H1 (cell line): ENCODE measurements around the gene DUSP2. TPM values are rescaled to one million over a fixed set of nuclear protein-coding genes. Genes with fewer than 3 reads are reported as not detected.

ENCODE experiments used
- CTCF ChIA-PET: fragments of 300-600 bp; sonication (Branson Sonifier 250); formaldehyde crosslinking; loops from one replicate; lab custom pipeline; 2021; ENCODE audit not compliant: partially characterized antibody; lab: Charles Lee
- POLR2A ChIA-PET: fragments of 300-600 bp; sonication (Branson Sonifier 250); formaldehyde crosslinking; loops from one replicate; lab custom pipeline; 2021; ENCODE audit warnings: inconsistent platforms; ENCODE audit not compliant: partially characterized antibody; lab: Charles Lee
- DNase-seq, 2 experiments: peaks; one replicate each; pipeline versions ENCODE4 v3.0.0 to v3.0.0-alpha.2; 2010 to 2022; ENCODE audit warnings: low spot score in 2 of 2, low read depth in 1 of 2, mixed read lengths in 1 of 2
- FAIRE-seq: peaks from 2 replicates; lab custom pipeline; 2011; peaks lifted over from hg19 to GRCh38; lab: Jason Lieb, UNC
- H2AFZ ChIP-seq: 2 replicates; pipeline ENCODE4 v1.8.1; 2012; ENCODE audit warnings: low read length, inconsistent platforms
- H2AK5ac ChIP-seq: 2 replicates; pipeline ENCODE4 v1.6.1; 2013; ENCODE audit warnings: low read depth, low read length
- H2BK120ac ChIP-seq: replicated peaks from 2 replicates; pipeline ENCODE3; 2013; ENCODE audit warnings: low read depth, low read length, inconsistent platforms
- H2BK12ac ChIP-seq: 2 replicates; pipeline ENCODE4 v1.6.1; 2013; ENCODE audit warnings: low read depth, low read length
- H2BK15ac ChIP-seq: 2 replicates; pipeline ENCODE4 v1.6.1; 2013; ENCODE audit warnings: low read length
- H2BK20ac ChIP-seq: 2 replicates; pipeline ENCODE4 v1.6.1; 2013; ENCODE audit warnings: low read length
- H2BK5ac ChIP-seq: 2 replicates; pipeline ENCODE4 v1.6.1; 2013; ENCODE audit warnings: low read depth, low read length
- H3K14ac ChIP-seq: 2 replicates; pipeline ENCODE4 v1.6.1; 2013; ENCODE audit warnings: inconsistent platforms; ENCODE audit not compliant: insufficient read length
- H3K18ac ChIP-seq: 2 replicates; pipeline ENCODE4 v1.6.1; 2013; ENCODE audit warnings: low read length; ENCODE audit errors: extremely low read depth
- H3K23ac ChIP-seq: 2 replicates; pipeline ENCODE4 v1.6.1; 2013; ENCODE audit warnings: inconsistent platforms; ENCODE audit not compliant: insufficient read length
- H3K23me2 ChIP-seq: 2 replicates; pipeline ENCODE4 v1.6.1; 2013; ENCODE audit warnings: low read depth, low read length
- H3K27ac ChIP-seq: 2 replicates; pipeline ENCODE4 v1.6.1; 2011; ENCODE audit warnings: low read depth, low read length, inconsistent platforms
- H3K27me3 ChIP-seq, 4 experiments: replicated peaks in 1 of 4; 1 replicate in 1 of 4; 2 replicates in 3 of 4; pipeline versions ENCODE4 v1.6.1 to v1.8.1; 2011 to 2013; ENCODE audit warnings: low read length in 3 of 4, mild to moderate bottlenecking in 3 of 4, inconsistent platforms in 2 of 4, mixed read lengths in 2 of 4, moderate library complexity in 1 of 4; ENCODE audit not compliant: control insufficient read depth in 3 of 4, insufficient read depth in 3 of 4; ENCODE audit errors: extremely low read depth in 1 of 4
- H3K36me3 ChIP-seq, 4 experiments: 2 replicates each; pipeline versions ENCODE4 v1.6.1 to v1.8.1; 2011 to 2013; ENCODE audit warnings: mild to moderate bottlenecking in 4 of 4, low read length in 3 of 4, moderate library complexity in 2 of 4, control low read depth in 1 of 4, inconsistent platforms in 1 of 4; ENCODE audit not compliant: insufficient read depth in 4 of 4, control insufficient read depth in 2 of 4
- H3K4ac ChIP-seq: replicated peaks from 2 replicates; pipeline ENCODE3; 2013; ENCODE audit warnings: low read length, low read depth, mixed read lengths, inconsistent platforms; ENCODE audit not compliant: insufficient read length
- H3K4me1 ChIP-seq, 4 experiments: replicated peaks in 1 of 4; 1 replicate in 1 of 4; 2 replicates in 3 of 4; pipeline versions ENCODE4 v1.6.1 to v1.8.1; 2011 to 2013; ENCODE audit warnings: low read length in 3 of 4, inconsistent platforms in 2 of 4, mixed read lengths in 1 of 4; ENCODE audit not compliant: insufficient read depth in 4 of 4, control insufficient read depth in 3 of 4
- H3K4me2 ChIP-seq, 2 experiments: 2 replicates each; pipeline versions ENCODE4 v1.6.1 to v1.8.1; 2011 to 2013; ENCODE audit warnings: low read depth in 2 of 2, low read length in 2 of 2, control low read depth in 1 of 2, inconsistent platforms in 1 of 2, mild to moderate bottlenecking in 1 of 2; ENCODE audit not compliant: insufficient read depth in 1 of 2
- H3K4me3 ChIP-seq, 4 experiments: fragments of 200-600, 300-600 bp in 1 of 4; sonication (generic), shearing (Covaris generic), sonication (Bioruptor Twin) in 1 of 4; 2 replicates each; pipeline versions ENCODE4 v1.5.1 to v1.8.1; 2011 to 2016; ENCODE audit warnings: low read length in 4 of 4, low read depth in 3 of 4, control low read depth in 2 of 4, inconsistent platforms in 2 of 4, mild to moderate bottlenecking in 2 of 4, mixed read lengths in 1 of 4, moderate library complexity in 1 of 4; ENCODE audit not compliant: insufficient read depth in 2 of 4; ENCODE audit errors: extremely low read depth in 1 of 4
- H3K56ac ChIP-seq: replicated peaks from 2 replicates; pipeline ENCODE3; 2013; ENCODE audit warnings: low read depth, mild to moderate bottlenecking, mixed read lengths, low read length, inconsistent platforms; ENCODE audit not compliant: insufficient read length
- H3K79me1 ChIP-seq: 2 replicates; pipeline ENCODE4 v1.6.1; 2013; ENCODE audit warnings: low read depth, low read length, control low read depth
- H3K79me2 ChIP-seq, 2 experiments: 2 replicates each; pipeline versions ENCODE4 v1.6.1 to v1.8.1; 2012 to 2013; ENCODE audit warnings: low read length in 2 of 2, mild to moderate bottlenecking in 2 of 2, inconsistent platforms in 1 of 2; ENCODE audit not compliant: insufficient read depth in 2 of 2, control insufficient read depth in 1 of 2
- H3K9ac ChIP-seq, 4 experiments: replicated peaks in 1 of 4; 1 replicate in 1 of 4; 2 replicates in 3 of 4; pipeline versions ENCODE4 v1.6.1 to v1.8.1; 2011 to 2013; ENCODE audit warnings: low read depth in 3 of 4, low read length in 3 of 4, control low read depth in 2 of 4, mild to moderate bottlenecking in 2 of 4, moderate library complexity in 2 of 4, inconsistent platforms in 1 of 4; ENCODE audit errors: extremely low read depth in 1 of 4
- H3K9me3 ChIP-seq, 2 experiments: 2 replicates each; pipeline versions ENCODE4 v1.6.1 to v1.8.1; 2012 to 2013; ENCODE audit warnings: mild to moderate bottlenecking in 2 of 2, moderate library complexity in 2 of 2, control low read depth in 1 of 2, inconsistent platforms in 1 of 2, low read depth in 1 of 2, low read length in 1 of 2, mixed read lengths in 1 of 2; ENCODE audit not compliant: insufficient read depth in 2 of 2
- H4K20me1 ChIP-seq, 2 experiments: replicated peaks in 1 of 2; 2 replicates each; pipeline versions ENCODE3 to v1.8.1; 2011 to 2013; ENCODE audit warnings: inconsistent platforms in 2 of 2, low read length in 2 of 2, mild to moderate bottlenecking in 1 of 2; ENCODE audit not compliant: insufficient read depth in 2 of 2, control insufficient read depth in 1 of 2
- H4K5ac ChIP-seq: 2 replicates; pipeline ENCODE4 v1.6.1; 2013; ENCODE audit warnings: low read length, low read depth, mixed read lengths, inconsistent platforms; ENCODE audit not compliant: insufficient read length
- H4K8ac ChIP-seq: 2 replicates; pipeline ENCODE4 v1.8.0; 2013; ENCODE audit warnings: mild to moderate bottlenecking, moderate library complexity, low read length, inconsistent platforms; ENCODE audit not compliant: insufficient read depth; ENCODE audit errors: extremely low read depth
- H4K91ac ChIP-seq: replicated peaks from 2 replicates; pipeline ENCODE3; 2013; ENCODE audit warnings: low read length, mixed read lengths, inconsistent platforms; ENCODE audit not compliant: insufficient read length
- CBX5 ChIP-seq: fragments of 300-800, 300-1000 bp; sonication (generic); IDR thresholded peaks from 2 replicates; pipeline ENCODE4 v1.7.1; 2016; ENCODE audit warnings: antibody characterized with exemption, low read length, low read depth
- JUND ChIP-seq: IDR thresholded peaks from 2 replicates; pipeline ENCODE4 v1.6.1; 2011; ENCODE audit warnings: mild to moderate bottlenecking, improper control_type of control experiment, low read length
- YY1 ChIP-seq: IDR thresholded peaks from 2 replicates; pipeline ENCODE4 v1.6.1; 2011; ENCODE audit warnings: low read depth, mild to moderate bottlenecking, low read length
- WGBS, 2 experiments: shearing (Covaris generic) in 1 of 2; methylation state at CpG; one replicate each; pipeline versions ENCODE4 v1.1.6 to v1.1.7; 2013 to 2015; ENCODE audit warnings: low lambda C conversion rate in 2 of 2, mixed read lengths in 2 of 2, inconsistent platforms in 1 of 2, low coverage in 1 of 2, missing lambda C conversion rate in 1 of 2; ENCODE audit not compliant: insufficient replicate concordance in 2 of 2, insufficient coverage in 1 of 2, insufficient read length in 1 of 2; ENCODE audit errors: extremely low coverage in 1 of 2, missing lambda C conversion rate in 1 of 2; 5-methylcytosine and 5-hydroxymethylcytosine counted together
- polyA plus RNA-seq, 7 experiments: library from polyadenylated mRNA; depleted of rRNA in 3 of 7; stranded (reverse) in 5 of 7; unstranded in 2 of 7; fragments of >200 nt in 5 of 7; fragments of 200-250 nt in 2 of 7; gene quantifications; 1 replicate in 5 of 7; 2 replicates in 1 of 7; 4 replicates in 1 of 7; pipeline versions ENCODE4 v1.2.1 to v1.2.3, GENCODE V29; 2011 to 2013; ENCODE audit warnings: missing spikeins in 2 of 7, mixed read lengths in 2 of 7
- total RNA-seq: library from RNA; stranded (reverse); fragmentation: NEBNext Ultra II Directional; extraction: Animal tissue kit (Norgen Biotek cat#: 25700); gene quantifications from 2 replicates; pipeline ENCODE4 v1.2.1, GENCODE V29; 2021

The DUSP2 gene
- total and polyA plus RNA-seq, 2 of the 8 experiments (the other 6 are each of a cell fraction or from before 2014, with no cell fraction given) = 10.1 to 10.4 TPM

DNA sequence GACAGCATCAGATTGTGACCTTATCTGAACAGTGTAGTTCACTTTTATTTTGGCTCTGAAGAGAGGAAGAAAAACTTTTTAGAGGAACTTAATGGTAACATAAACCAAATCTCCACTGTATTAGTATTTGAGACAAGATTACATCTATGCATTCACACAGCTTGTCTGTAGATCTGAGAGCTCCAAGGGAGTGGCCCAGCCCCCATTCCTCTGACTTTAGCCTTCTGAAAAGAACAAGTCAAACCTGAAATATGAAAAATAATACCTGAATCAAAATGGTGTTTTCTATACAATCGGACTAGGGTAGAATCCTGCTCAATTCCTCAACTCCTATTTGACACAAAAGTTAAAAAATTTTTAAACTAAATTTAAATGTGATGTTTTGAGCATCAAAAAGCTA, 40.3 kb upstream of the DUSP2 start:
- H2BK120ac ChIP-seq = no peak overlapping the region
- H3K27me3 ChIP-seq = no peaks in the 10 kb centered on the region
- H4K91ac ChIP-seq = no peak overlapping the region
- H4K20me1 ChIP-seq = peaks cover 2 to 9% of the 10 kb centered on the region in 2 experiments
- H3K79me2 ChIP-seq = no peaks in the 10 kb centered on the region
- no peak overlapping the region for H3K4ac ChIP-seq
- H3K56ac ChIP-seq = no peak overlapping the region
- no peak overlapping the region for H2BK15ac ChIP-seq
- no peak overlapping the region for H3K4me2 ChIP-seq
- DNase-seq (no peak), FAIRE-seq (no peak)
- H2AK5ac ChIP-seq = no peak overlapping the region
- no peak overlapping the region for H3K23ac ChIP-seq
- ChIA-PET POLR2A (no interaction called here), CTCF (interaction anchor here (0.7 to 2.2 kb wide), 4 partner anchors 11 to 193 kb away, joined by 3 to 11 read pairs (median 4); no protein-coding TSS in a partner anchor)
- no peak overlapping the region for H3K4me3 ChIP-seq
- no peak overlapping the region for H3K18ac ChIP-seq
- H2BK20ac ChIP-seq = no peak overlapping the region
- no peak overlapping the region for H2BK5ac ChIP-seq
- H3K4me1 ChIP-seq = no peaks in the 10 kb centered on the region
- no peak overlapping the region for H3K14ac ChIP-seq
- H3K36me3 ChIP-seq = peaks cover 12 to 51% (median 36%) of the 10 kb centered on the region in 4 experiments; a peak in 7 of 8 replicates
- no peaks in the 10 kb centered on the region for H3K23me2 ChIP-seq
- H3K79me1 ChIP-seq = no peaks in the 10 kb centered on the region
- H4K5ac ChIP-seq = no peak overlapping the region
- no peak overlapping the region for H3K9ac ChIP-seq
- no peak overlapping the region for H3K27ac ChIP-seq
- WGBS, 2 experiments = 93% methylated on average over 1 of the region's 1 CpG; no CpG with 5 or more reads in 1 of the 2 experiments
- H4K8ac ChIP-seq = no peak overlapping the region
- no peak overlapping the region for H2BK12ac ChIP-seq
- no peak overlapping the region for H2AFZ ChIP-seq
- H3K9me3 ChIP-seq = no peaks in the 10 kb centered on the region
- TF ChIP-seq JUND = no peak
- TF ChIP-seq CBX5 = no peak
- no peak for TF ChIP-seq YY1
